Ureter (tissue), 1 donor: Measurements from ENCODE around the gene BANP. TPM values are rescaled to one million over a fixed set of nuclear protein-coding genes. Genes with fewer than 3 reads are reported as not detected.
"Not testable (repeated sequence)": the region's sequence is repeated elsewhere in the genome, so short reads cannot be mapped to it uniquely, and the experiment has no call there.

Experiments
- DNase-seq: peaks from one replicate; pipeline ENCODE4 v3.0.0-alpha.2; 2020; ENCODE audit warnings: low spot score
- total RNA-seq: library from RNA; stranded (reverse); gene quantifications from one replicate; pipeline ENCODE4 v1.2.4, GENCODE V29; 2023
- donor health status: DM: yes; HTN: yes; CAD: no.

BANP gene
- total RNA-seq = 30.9 TPM

- peak; percentile 97 for DNase-seq
Observed at GRCh38 chr16:87950765-87951551, at the start of gene BANP. Gene BANP, plus strand, starts transcription at chr16:87951434. Its CDS starts 23,682 bp downstream, at chr16:87975116.

- DNase-seq = not testable (repeated sequence)
Observed at GRCh38 chr16:87904963-87905362, 46.3 kb upstream of the BANP start.

GRCh38 chr16:87905521-87905920 lies 45.7 kb upstream of the BANP start:
- DNase-seq = not testable (repeated sequence)

GRCh38 chr16:87908101-87908500 lies 43.1 kb upstream of the BANP start:
- DNase-seq = not testable (repeated sequence)

- peak; percentile 80 for DNase-seq
Observed at GRCh38 chr16:87909203-87909935, 41.9 kb upstream of the BANP start.

- DNase-seq = peak; percentile 82
Observed at GRCh38 chr16:87911106-87911763, 40.0 kb upstream of the BANP start.

GRCh38 chr16:87912691-87913090 lies 38.5 kb upstream of the BANP start:
- not testable (repeated sequence) for DNase-seq

GRCh38 chr16:87914021-87914725 lies 37.1 kb upstream of the BANP start:
- not testable (repeated sequence) for DNase-seq

- DNase-seq = no peak
Observed at GRCh38 chr16:87914812-87915211, 36.4 kb upstream of the BANP start.

- no peak for DNase-seq
Observed at GRCh38 chr16:87917503-87917902, 33.7 kb upstream of the BANP start.

- no peak for DNase-seq
Observed at GRCh38 chr16:87918338-87918737, 32.9 kb upstream of the BANP start.

GRCh38 chr16:87918866-87919680 lies 32.2 kb upstream of the BANP start:
- DNase-seq = no peak

- DNase-seq = no peak
Observed at GRCh38 chr16:87919681-87919994, 31.6 kb upstream of the BANP start.

GRCh38 chr16:87921236-87921773 lies 29.9 kb upstream of the BANP start:
- DNase-seq = no peak

- DNase-seq = no peak
Observed at GRCh38 chr16:87922250-87922871, 28.9 kb upstream of the BANP start.

GRCh38 chr16:87924041-87924810 lies 27.0 kb upstream of the BANP start:
- no peak for DNase-seq

GRCh38 chr16:87924811-87925670 lies 26.2 kb upstream of the BANP start:
- DNase-seq = no peak
